ENCODE results near the gene PPP4R4. TPM values are rescaled to one million over a fixed set of nuclear protein-coding genes. Genes with fewer than 3 reads are reported as not detected.

The PPP4R4 gene
- total RNA-seq, 1 donor from 2014 or later, result 25.5 TPM

- Mint-ChIP-seq H3K9me3 (no peaks in the 10 kb centered on the region), H3K36me3 (no peaks in the 10 kb centered on the region), H3K4me3 (no peak overlapping the region), H3K4me1 (peaks cover 18% of the 10 kb centered on the region), H3K27ac (no peak overlapping the region), H3K27me3 (ENCODE audit: insufficient read depth, low read depth) (peaks cover 22% of the 10 kb centered on the region)
- Histone ChIP-seq H3F3A (ENCODE audit: low read depth) (peaks cover 16% of the 10 kb centered on the region), H3K4me2 (no peak overlapping the region), H2AFZ (replicated peaks) (no peak overlapping the region), H3K9ac (no peak overlapping the region), H3K27ac (no peak overlapping the region), H3K79me2 (ENCODE audit: low read depth) (no peaks in the 10 kb centered on the region), H3K4me1 (peaks cover 4% of the 10 kb centered on the region), H3K36me3 (no peaks in the 10 kb centered on the region), H3K4me3 (no peak overlapping the region), H4K20me1 (ENCODE audit: low read depth) (no peaks in the 10 kb centered on the region), H3K27me3 (no peaks in the 10 kb centered on the region), H3K9me3 (ENCODE audit: low read depth) (no peaks in the 10 kb centered on the region)
- no peak for DNase-seq (ENCODE audit: low spot score)
- TF ChIP-seq EZH2 (IDR thresholded peaks at IDR 0.05) (no peak), EZH2phosphoT487 (IDR thresholded peaks at IDR 0.05) (no peak), CTCF (IDR thresholded peaks at IDR 0.05) (no peak)
These were observed 47.8 kb upstream of the PPP4R4 start for GRCh38 chr14:94126419-94126677.

GRCh38 chr14:94126800-94127199 is 47.3 kb upstream of the PPP4R4 start:
- Histone ChIP-seq H3K36me3 (no peaks in the 10 kb centered on the region), H3K79me2 (ENCODE audit: low read depth) (no peaks in the 10 kb centered on the region), H4K20me1 (ENCODE audit: low read depth) (no peaks in the 10 kb centered on the region), H3K9ac (no peak overlapping the region), H3K4me2 (no peak overlapping the region), H3K27me3 (no peaks in the 10 kb centered on the region), H2AFZ (replicated peaks) (no peak overlapping the region), H3K27ac (no peak overlapping the region), H3K4me3 (no peak overlapping the region), H3K4me1 (peaks cover 4% of the 10 kb centered on the region), H3K9me3 (ENCODE audit: low read depth) (no peaks in the 10 kb centered on the region), H3F3A (ENCODE audit: low read depth) (peaks cover 16% of the 10 kb centered on the region)
- TF ChIP-seq CTCF (IDR thresholded peaks at IDR 0.05), result no peak
- no peak for TF ChIP-seq EZH2phosphoT487 (IDR thresholded peaks at IDR 0.05)
- no peak for TF ChIP-seq EZH2 (IDR thresholded peaks at IDR 0.05)
- peaks cover 18% of the 10 kb centered on the region for H3K4me1 Mint-ChIP-seq
- H3K27me3 Mint-ChIP-seq (ENCODE audit: insufficient read depth, low read depth), result peaks cover 18% of the 10 kb centered on the region
- no peak overlapping the region for H3K27ac Mint-ChIP-seq
- H3K4me3 Mint-ChIP-seq, result no peak overlapping the region
- no peaks in the 10 kb centered on the region for H3K36me3 Mint-ChIP-seq
- no peaks in the 10 kb centered on the region for H3K9me3 Mint-ChIP-seq
- DNase-seq (ENCODE audit: low spot score), result no peak

- no peak overlapping the region for H3K27ac Mint-ChIP-seq
- peaks cover 4% of the 10 kb centered on the region for H3K4me1 ChIP-seq
- H3K36me3 Mint-ChIP-seq, result no peaks in the 10 kb centered on the region
These were observed 46.8 kb upstream of the PPP4R4 start for GRCh38 chr14:94127330-94127729.

GRCh38 chr14:94128216-94128839 is 45.8 kb upstream of the PPP4R4 start:
- Histone ChIP-seq H3K79me2 (ENCODE audit: low read depth) (no peaks in the 10 kb centered on the region), H3K4me3 (peak overlapping the region; percentile 53), H3K9ac (no peak overlapping the region), H3F3A (ENCODE audit: low read depth) (peaks cover 16% of the 10 kb centered on the region), H4K20me1 (ENCODE audit: low read depth) (no peaks in the 10 kb centered on the region), H2AFZ (replicated peaks) (no peak overlapping the region), H3K4me1 (peaks cover 4% of the 10 kb centered on the region), H3K27ac (no peak overlapping the region), H3K27me3 (no peaks in the 10 kb centered on the region), H3K9me3 (ENCODE audit: low read depth) (no peaks in the 10 kb centered on the region), H3K36me3 (no peaks in the 10 kb centered on the region), H3K4me2 (peak overlapping the region; percentile 84)
- no peak for DNase-seq (ENCODE audit: low spot score)
- H3K4me3 Mint-ChIP-seq, result peak overlapping the region; percentile 90
- H3K9me3 Mint-ChIP-seq, result no peaks in the 10 kb centered on the region
- TF ChIP-seq CTCF (IDR thresholded peaks at IDR 0.05) (no peak), EZH2phosphoT487 (IDR thresholded peaks at IDR 0.05) (no peak), EZH2 (IDR thresholded peaks at IDR 0.05) (no peak)
- H3K4me1 Mint-ChIP-seq, result peaks cover 18% of the 10 kb centered on the region
- peak overlapping the region; percentile 19 for H3K27ac Mint-ChIP-seq
- peaks cover 16% of the 10 kb centered on the region for H3K27me3 Mint-ChIP-seq (ENCODE audit: insufficient read depth, low read depth)
- H3K36me3 Mint-ChIP-seq, result no peaks in the 10 kb centered on the region

More at GRCh38 chr14:94127330-94127729, 46.8 kb upstream of the PPP4R4 start:
- Histone ChIP-seq H3K4me2 (no peak overlapping the region), H2AFZ (replicated peaks) (no peak overlapping the region), H3K36me3 (no peaks in the 10 kb centered on the region), H3K9ac (no peak overlapping the region), H3K4me3 (no peak overlapping the region), H3K79me2 (ENCODE audit: low read depth) (no peaks in the 10 kb centered on the region), H4K20me1 (ENCODE audit: low read depth) (no peaks in the 10 kb centered on the region), H3K9me3 (ENCODE audit: low read depth) (no peaks in the 10 kb centered on the region), H3F3A (ENCODE audit: low read depth) (peaks cover 16% of the 10 kb centered on the region), H3K27ac (no peak overlapping the region), H3K27me3 (no peaks in the 10 kb centered on the region)
- Mint-ChIP-seq H3K4me3 (peak overlapping the region; percentile 60), H3K9me3 (no peaks in the 10 kb centered on the region), H3K4me1 (peaks cover 18% of the 10 kb centered on the region), H3K27me3 (ENCODE audit: insufficient read depth, low read depth) (peaks cover 18% of the 10 kb centered on the region)
- no peak for DNase-seq (ENCODE audit: low spot score)
- TF ChIP-seq EZH2phosphoT487 (IDR thresholded peaks at IDR 0.05) (no peak), EZH2 (IDR thresholded peaks at IDR 0.05) (no peak)
